ENCODE measurements around the gene OR4D1.

The OR4D1 gene

GRCh38 chr17:58150394-58150793 is 2.2 kb downstream of the OR4D1 start:
- no peak for TF ChIP-seq CTCF (IDR thresholded peaks at IDR 0.05; ENCODE audit: control extremely low read depth, extremely low read depth, low read depth, missing control alignments)
- no peak for DNase-seq (ENCODE audit: extremely low spot score)
- POLR2A ChIA-PET: no interaction called here
- CTCF ChIA-PET: no interaction called here

GRCh38 chr17:58153046-58153445 is 4.9 kb downstream of the OR4D1 start:
- CTCF ChIA-PET: no interaction called here
- no peak for DNase-seq (ENCODE audit: extremely low spot score)
- POLR2A ChIA-PET: no interaction called here
- TF ChIP-seq CTCF (IDR thresholded peaks at IDR 0.05; ENCODE audit: control extremely low read depth, extremely low read depth, low read depth, missing control alignments): no peak

- no peak for TF ChIP-seq CTCF (IDR thresholded peaks at IDR 0.05; ENCODE audit: control extremely low read depth, extremely low read depth, low read depth, missing control alignments)
- DNase-seq (ENCODE audit: extremely low spot score): no peak
- CTCF ChIA-PET: no interaction called here
- POLR2A ChIA-PET: no interaction called here
Observed at GRCh38 chr17:58153671-58154070, 5.5 kb downstream of the OR4D1 start.

- CTCF ChIA-PET: no interaction called here
- DNase-seq (ENCODE audit: extremely low spot score): no peak
- TF ChIP-seq CTCF (IDR thresholded peaks at IDR 0.05; ENCODE audit: control extremely low read depth, extremely low read depth, low read depth, missing control alignments): no peak
- POLR2A ChIA-PET: no interaction called here
Observed at GRCh38 chr17:58156839-58157803, 8.9 kb downstream of the OR4D1 start.

GRCh38 chr17:58158181-58158580 is 10.0 kb downstream of the OR4D1 start:
- CTCF ChIA-PET: no interaction called here
- no peak for TF ChIP-seq CTCF (IDR thresholded peaks at IDR 0.05; ENCODE audit: control extremely low read depth, extremely low read depth, low read depth, missing control alignments)
- POLR2A ChIA-PET: no interaction called here
- DNase-seq (ENCODE audit: extremely low spot score): no peak

GRCh38 chr17:58161566-58161965 is 13.4 kb downstream of the OR4D1 start:
- TF ChIP-seq CTCF (IDR thresholded peaks at IDR 0.05; ENCODE audit: control extremely low read depth, extremely low read depth, low read depth, missing control alignments): no peak
- ChIA-PET POLR2A (no interaction called here), CTCF (no interaction called here)
- no peak for DNase-seq (ENCODE audit: extremely low spot score)

All from GM10248 (cell line).